ENCODE data around the gene BSND.

BSND gene

DNA sequence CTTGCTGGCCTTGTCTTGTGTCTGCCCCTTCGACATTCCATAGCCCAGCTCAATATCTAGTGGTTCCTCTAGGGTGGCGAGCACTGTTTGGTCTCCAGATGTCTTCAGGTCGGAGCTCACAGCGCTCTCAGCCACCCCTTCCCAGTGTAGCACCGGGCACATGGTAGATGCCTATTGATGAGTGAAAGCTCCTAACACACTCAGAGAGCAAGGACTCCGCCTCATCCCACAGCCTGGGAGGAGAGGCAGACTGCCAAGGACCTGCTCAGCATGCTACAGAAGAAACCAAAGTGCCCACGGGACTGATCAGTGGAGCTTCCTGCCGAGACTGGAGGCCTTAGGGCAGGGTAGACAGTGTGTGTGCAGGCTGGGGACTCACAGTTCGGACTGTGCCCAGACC is 51.5 kb downstream of the BSND start:
- no peak for DNase-seq

GRCh38 chr1:55051169-55051568 is 52.4 kb downstream of the BSND start:
- DNase-seq: no peak

GRCh38 chr1:55051621-55052020 is 52.9 kb downstream of the BSND start:
- no peak for DNase-seq

DNA sequence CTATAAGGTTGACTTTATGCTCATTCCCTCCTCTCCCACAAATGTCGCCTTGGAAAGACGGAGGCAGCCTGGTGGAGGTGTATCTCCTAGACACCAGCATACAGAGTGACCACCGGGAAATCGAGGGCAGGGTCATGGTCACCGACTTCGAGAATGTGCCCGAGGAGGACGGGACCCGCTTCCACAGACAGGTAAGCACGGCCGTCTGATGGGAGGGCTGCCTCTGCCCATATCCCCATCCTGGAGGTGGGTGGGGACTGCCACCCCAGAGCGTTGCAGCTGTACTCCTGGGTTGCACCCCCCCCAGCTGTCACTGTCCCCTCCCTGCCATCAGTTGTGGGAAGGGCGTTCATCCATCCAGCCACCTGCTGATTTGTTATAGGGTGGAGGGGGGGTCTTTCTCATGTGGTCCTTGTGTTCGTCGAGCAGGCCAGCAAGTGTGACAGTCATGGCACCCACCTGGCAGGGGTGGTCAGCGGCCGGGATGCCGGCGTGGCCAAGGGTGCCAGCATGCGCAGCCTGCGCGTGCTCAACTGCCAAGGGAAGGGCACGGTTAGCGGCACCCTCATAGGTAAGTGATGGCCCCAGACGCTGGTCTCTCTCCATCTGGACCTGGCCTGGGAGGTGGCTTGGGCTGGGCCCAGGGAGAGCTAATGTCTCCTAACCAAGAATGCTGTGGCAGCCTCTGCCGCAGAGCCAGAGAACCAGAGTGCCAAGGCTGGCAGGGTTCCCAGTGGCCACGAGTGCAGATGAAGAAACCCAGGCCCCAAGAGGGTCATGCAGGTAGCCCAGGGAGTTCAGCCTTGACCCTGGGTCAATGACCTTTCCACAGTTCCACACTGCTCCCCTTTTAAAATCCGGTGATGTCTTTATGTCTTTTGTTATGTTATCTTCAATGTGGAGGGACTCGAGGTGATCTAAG is 53.7 kb downstream of the BSND start:
- no peak for DNase-seq

DNA sequence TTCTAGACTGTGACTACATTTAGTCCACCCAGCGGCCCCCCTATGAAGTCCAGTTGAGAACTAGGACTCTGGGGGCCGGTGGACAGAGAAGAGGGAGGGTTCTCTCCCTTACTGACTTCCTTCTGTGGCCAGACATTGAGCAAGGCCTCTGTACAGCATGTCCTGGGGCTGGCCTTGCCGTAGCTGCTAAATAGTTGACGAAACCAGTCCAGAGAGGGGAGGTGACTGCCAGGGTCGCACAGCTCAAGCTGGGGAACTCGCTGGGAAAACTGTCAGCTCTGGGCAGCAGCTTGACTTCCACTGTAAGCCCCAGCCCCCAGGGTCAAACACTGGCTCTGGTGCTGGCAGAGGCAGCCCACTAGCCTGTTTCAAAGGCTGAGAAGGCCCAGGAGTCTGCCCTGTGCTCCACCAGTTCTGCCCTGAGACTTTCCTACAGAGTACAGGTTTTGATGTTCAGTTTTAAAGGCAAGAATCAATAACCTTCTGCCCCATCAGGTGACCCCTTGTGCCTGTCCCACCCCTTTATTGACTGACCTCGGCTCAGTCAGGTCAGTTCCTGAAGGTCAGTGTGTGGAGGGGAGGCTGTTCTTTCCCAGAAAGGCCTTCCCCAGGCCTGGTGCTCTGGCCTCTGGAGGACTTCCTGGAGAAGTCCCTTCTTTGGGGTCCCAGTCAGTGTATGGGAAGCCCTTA is 54.7 kb downstream of the BSND start:
- no peak for DNase-seq

GRCh38 chr1:55054396-55054795 is 55.7 kb downstream of the BSND start:
- no peak for DNase-seq

- no peak for DNase-seq
These were observed 56.5 kb downstream of the BSND start for GRCh38 chr1:55055084-55055882.

- DNase-seq: no peak
These were observed 57.4 kb downstream of the BSND start for GRCh38 chr1:55055951-55056631.

- DNase-seq: no peak
These were observed 57.9 kb downstream of the BSND start for GRCh38 chr1:55056632-55056992.

GRCh38 chr1:55057270-55057955 is 58.7 kb downstream of the BSND start:
- DNase-seq: no peak

DNA sequence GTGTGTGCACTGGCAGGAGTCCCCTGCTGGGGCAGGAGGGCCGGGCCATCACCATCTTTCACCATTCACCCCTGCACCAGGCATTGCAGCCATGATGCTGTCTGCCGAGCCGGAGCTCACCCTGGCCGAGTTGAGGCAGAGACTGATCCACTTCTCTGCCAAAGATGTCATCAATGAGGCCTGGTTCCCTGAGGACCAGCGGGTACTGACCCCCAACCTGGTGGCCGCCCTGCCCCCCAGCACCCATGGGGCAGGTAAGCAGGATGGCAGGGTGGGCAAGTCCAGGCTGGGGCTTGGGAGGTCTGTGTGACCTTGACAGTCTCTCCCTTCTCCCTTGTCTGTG is 59.2 kb downstream of the BSND start:
- no peak for DNase-seq

DNA sequence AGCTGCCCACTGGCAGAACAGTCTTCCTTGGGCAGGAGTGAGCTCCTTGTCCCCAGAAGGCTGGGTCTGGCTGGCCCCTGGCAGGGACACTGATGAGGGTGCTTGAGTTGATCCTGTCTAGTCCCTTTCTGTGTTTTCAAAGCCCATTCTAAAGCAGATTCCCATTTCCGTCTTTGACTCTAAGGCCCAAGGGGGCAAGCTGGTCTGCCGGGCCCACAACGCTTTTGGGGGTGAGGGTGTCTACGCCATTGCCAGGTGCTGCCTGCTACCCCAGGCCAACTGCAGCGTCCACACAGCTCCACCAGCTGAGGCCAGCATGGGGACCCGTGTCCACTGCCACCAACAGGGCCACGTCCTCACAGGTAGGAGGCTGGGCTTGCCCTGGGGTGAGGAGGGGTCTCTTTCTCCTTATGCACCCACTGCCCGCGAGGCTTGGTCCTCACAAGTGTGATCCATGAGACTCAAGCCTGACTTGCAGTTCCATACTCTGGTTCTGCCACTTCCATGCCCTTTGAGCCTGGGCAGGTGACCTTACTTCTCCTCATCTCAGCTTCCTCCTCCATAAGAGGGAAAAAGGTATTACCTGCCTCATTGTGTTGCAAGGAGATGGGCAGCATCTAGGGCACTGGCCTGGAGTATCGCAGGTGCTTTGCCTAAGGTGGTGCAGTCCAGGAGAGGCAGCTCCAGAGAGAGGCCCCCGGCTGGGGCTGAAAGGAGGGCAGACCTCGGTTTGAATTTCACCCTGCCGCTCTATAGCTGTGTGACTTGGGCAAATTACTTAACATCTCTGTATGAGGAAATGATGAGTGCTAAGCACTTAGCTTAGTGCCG is 60.8 kb downstream of the BSND start:
- no peak for DNase-seq

DNA sequence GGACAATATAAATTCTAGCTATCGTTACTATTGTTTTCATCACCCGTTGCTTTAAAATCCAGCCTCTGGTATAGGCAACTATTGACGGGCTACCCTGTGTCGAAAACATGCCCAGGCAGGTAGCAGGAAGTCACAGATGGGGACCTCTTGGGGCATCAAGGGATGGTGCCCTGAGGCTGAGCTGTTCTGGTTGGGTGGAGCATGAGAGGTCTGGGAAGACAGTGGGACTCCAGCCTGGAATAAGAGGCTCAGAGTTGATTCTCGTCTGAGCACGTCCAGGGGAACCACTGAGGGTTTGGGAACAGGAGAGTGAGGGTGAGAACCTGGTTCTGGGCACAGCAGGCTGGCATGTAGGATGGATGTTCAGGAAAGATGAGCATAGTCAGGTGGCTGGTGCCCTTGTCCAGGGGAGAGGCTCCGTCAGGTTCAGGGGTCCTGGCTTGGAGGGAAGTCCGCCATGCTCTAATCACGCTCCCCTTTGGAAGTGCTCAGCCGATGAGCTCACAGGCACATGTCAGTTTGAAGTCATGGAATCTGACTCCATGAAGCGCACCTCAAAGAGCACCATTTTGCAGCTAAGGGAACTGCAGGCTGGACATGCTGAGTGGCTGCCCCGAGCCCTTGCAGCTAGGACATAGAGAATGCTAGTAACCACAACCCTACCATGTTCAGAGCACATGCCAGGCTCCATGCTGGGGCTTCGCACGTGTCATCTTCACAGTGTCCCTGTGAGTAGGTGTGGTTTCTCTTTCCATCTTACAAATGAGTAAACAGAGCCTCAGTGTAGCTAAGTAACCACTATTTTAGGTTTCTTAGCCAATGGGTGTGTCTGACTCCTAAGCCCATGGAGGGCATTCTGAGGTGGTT is 61.6 kb downstream of the BSND start:
- DNase-seq: no peak

- DNase-seq: no peak
These were observed 62.4 kb downstream of the BSND start for GRCh38 chr1:55061000-55061705.

Data from NCI-H2081 treated with DMSO at 0.1 percent for 48 hours (cell line).